ENCODE measurements around the gene SCN7A. TPM values are rescaled to one million over a fixed set of nuclear protein-coding genes. Genes with fewer than 3 reads are reported as not detected.
"Not testable (repeated sequence)": the region's sequence is repeated elsewhere in the genome, so short reads cannot be mapped to it uniquely, and the experiment has no call there.

The SCN7A gene
- total RNA-seq, 4 donors from 2014 or later, result 0.99 to 23.1 (median 3.5) TPM

- Histone ChIP-seq H3K27ac (no peak overlapping the region), H3K9me3 (no peaks in the 10 kb centered on the region), H3K4me3 (no peak overlapping the region), H3K27me3 (no peaks in the 10 kb centered on the region), H3K4me1 (no peaks in the 10 kb centered on the region), H3K36me3 (no peaks in the 10 kb centered on the region)
- WGBS, 2 donors, result 52 to 59% methylated on average over 2 of the region's 2 CpGs
- TF ChIP-seq CTCF (IDR thresholded peaks at IDR 0.05), result no peak
- intact Hi-C loops (cut with DNase I), result no loop called here
- DNase-seq, result no peak
Observed at GRCh38 chr2:166417669-166418068, 76.4 kb downstream of the SCN7A start.

- DNase-seq, result no peak
- TF ChIP-seq POLR2A (IDR thresholded peaks at IDR 0.05), result no peak
- TF ChIP-seq CTCF (IDR thresholded peaks at IDR 0.05), result no peak
- no peaks in the 10 kb centered on the region for H3K27me3 ChIP-seq
- no peaks in the 10 kb centered on the region for H3K4me1 ChIP-seq
- WGBS, 2 donors, result 76 to 100% methylated on average over 1 of the region's 1 CpG
- no peaks in the 10 kb centered on the region for H3K36me3 ChIP-seq
- no peak overlapping the region for H3K27ac ChIP-seq
- intact Hi-C loops (cut with DNase I), result no loop called here
- H3K4me3 ChIP-seq, result no peak overlapping the region
- no peaks in the 10 kb centered on the region for H3K9me3 ChIP-seq
Observed at GRCh38 chr2:166413255-166413654, 80.8 kb downstream of the SCN7A start.

- Histone ChIP-seq H3K9me3 (no peaks in the 10 kb centered on the region), H3K4me1 (no peaks in the 10 kb centered on the region), H3K27me3 (no peaks in the 10 kb centered on the region), H3K36me3 (no peaks in the 10 kb centered on the region), H3K27ac (no peak overlapping the region), H3K4me3 (no peak overlapping the region)
- 23 to 65% methylated on average over 6 of the region's 6 CpGs for WGBS, 2 donors
- TF ChIP-seq CTCF (IDR thresholded peaks at IDR 0.05), result no peak
- TF ChIP-seq POLR2A (IDR thresholded peaks at IDR 0.05), result no peak
- DNase-seq, result no peak
- intact Hi-C loops (cut with DNase I), result no loop called here
Observed at GRCh38 chr2:166411473-166412230, 82.4 kb downstream of the SCN7A start.

- no peak for DNase-seq
- WGBS, 2 donors, result 46 to 51% methylated on average over 7 of the region's 7 CpGs
- Histone ChIP-seq H3K4me3 (no peak overlapping the region), H3K36me3 (no peaks in the 10 kb centered on the region), H3K9me3 (no peaks in the 10 kb centered on the region), H3K4me1 (no peaks in the 10 kb centered on the region), H3K27me3 (no peaks in the 10 kb centered on the region), H3K27ac (no peak overlapping the region)
- intact Hi-C loops (cut with DNase I), result no loop called here
- TF ChIP-seq POLR2A (IDR thresholded peaks at IDR 0.05), result no peak
- TF ChIP-seq CTCF (IDR thresholded peaks at IDR 0.05), result no peak
Observed at GRCh38 chr2:166410828-166411472, 83.1 kb downstream of the SCN7A start.

GRCh38 chr2:166407746-166408145 is 86.3 kb downstream of the SCN7A start:
- DNase-seq; H3K4me1 ChIP-seq; H3K27me3 ChIP-seq; H3K4me3 ChIP-seq; H3K36me3 ChIP-seq; H3K27ac ChIP-seq; intact Hi-C loops (cut with DNase I); H3K9me3 ChIP-seq: not testable (repeated sequence)
- WGBS, 2 donors, result 52 to 73% methylated on average over 2 of the region's 2 CpGs

All from esophagus squamous epithelium (tissue), 5 donors.